ENCODE results near the gene TBC1D32. TPM values are rescaled to one million over a fixed set of nuclear protein-coding genes. Genes with fewer than 3 reads are reported as not detected.

TBC1D32 gene
- total RNA-seq, 1 donor from 2014 or later, result 8.9 TPM

- H3K36me3 ChIP-seq (ENCODE audit: insufficient read depth, low read length), result no peaks in the 10 kb centered on the region
- no peaks in the 10 kb centered on the region for H4K20me1 ChIP-seq (ENCODE audit: insufficient read depth, low read length)
- H3K36me3 Mint-ChIP-seq (ENCODE audit: low read depth, unreplicated experiment), result peaks cover 8% of the 10 kb centered on the region
- no peaks in the 10 kb centered on the region for H3K9me3 ChIP-seq (ENCODE audit: insufficient read depth, low read depth, low read length)
- H3K79me2 ChIP-seq (ENCODE audit: insufficient read depth, low read length), result no peaks in the 10 kb centered on the region
- DNase-seq (ENCODE audit: low read depth) (no peak), FAIRE-seq (no peak)
- no peak overlapping the region for H3K27ac ChIP-seq (ENCODE audit: low read depth, low read length)
- H3K4me1 ChIP-seq (ENCODE audit: insufficient read depth, low read length), result no peaks in the 10 kb centered on the region
- H3K4me3 Mint-ChIP-seq (ENCODE audit: unreplicated experiment), result no peak overlapping the region
- H2AFZ ChIP-seq (ENCODE audit: low read depth, low read length), result no peak overlapping the region
- H3K27ac Mint-ChIP-seq (ENCODE audit: unreplicated experiment), result no peak overlapping the region
- no peak overlapping the region for H3K4me2 ChIP-seq (ENCODE audit: low read length)
- H3K4me3 ChIP-seq (ENCODE audit: insufficient read depth, low read depth, low read length), result no peak overlapping the region
- H3K9me3 Mint-ChIP-seq (ENCODE audit: unreplicated experiment), result no peaks in the 10 kb centered on the region
- H3K27me3 Mint-ChIP-seq (ENCODE audit: low read depth, unreplicated experiment), result no peaks in the 10 kb centered on the region
- no peaks in the 10 kb centered on the region for H3K27me3 ChIP-seq (ENCODE audit: insufficient read depth, low read length)
- peaks cover 2% of the 10 kb centered on the region for H3K4me1 Mint-ChIP-seq (ENCODE audit: low read depth, unreplicated experiment)
- H3K9ac ChIP-seq (ENCODE audit: low read length), result no peak overlapping the region
- TF ChIP-seq EZH2 (IDR thresholded peaks at IDR 0.05; ENCODE audit: insufficient read depth, low read length), result no peak
- no peak for TF ChIP-seq CTCF (IDR thresholded peaks at IDR 0.05; ENCODE audit: insufficient read depth, low read depth, low read length)
Observed at GRCh38 chr6:121235386-121235785, 98.9 kb downstream of the TBC1D32 start.

GRCh38 chr6:121223930-121224329 lies 110.3 kb downstream of the TBC1D32 start:
- Histone ChIP-seq H2AFZ (ENCODE audit: low read depth, low read length) (no peak overlapping the region), H3K79me2 (ENCODE audit: insufficient read depth, low read length) (no peaks in the 10 kb centered on the region), H3K9me3 (ENCODE audit: insufficient read depth, low read depth, low read length) (no peaks in the 10 kb centered on the region), H3K27ac (ENCODE audit: low read depth, low read length) (no peak overlapping the region), H3K4me1 (ENCODE audit: insufficient read depth, low read length) (no peaks in the 10 kb centered on the region), H3K36me3 (ENCODE audit: insufficient read depth, low read length) (no peaks in the 10 kb centered on the region), H3K4me3 (ENCODE audit: insufficient read depth, low read depth, low read length) (no peak overlapping the region), H3K27me3 (ENCODE audit: insufficient read depth, low read length) (no peaks in the 10 kb centered on the region), H4K20me1 (ENCODE audit: insufficient read depth, low read length) (no peaks in the 10 kb centered on the region), H3K9ac (ENCODE audit: low read length) (no peak overlapping the region), H3K4me2 (ENCODE audit: low read length) (no peak overlapping the region)
- H3K27me3 Mint-ChIP-seq (ENCODE audit: low read depth, unreplicated experiment), result no peaks in the 10 kb centered on the region
- H3K4me3 Mint-ChIP-seq (ENCODE audit: unreplicated experiment), result no peak overlapping the region
- FAIRE-seq (no peak), DNase-seq (ENCODE audit: low read depth) (no peak)
- H3K27ac Mint-ChIP-seq (ENCODE audit: unreplicated experiment), result no peak overlapping the region
- H3K9me3 Mint-ChIP-seq (ENCODE audit: unreplicated experiment), result no peaks in the 10 kb centered on the region
- no peaks in the 10 kb centered on the region for H3K36me3 Mint-ChIP-seq (ENCODE audit: low read depth, unreplicated experiment)
- no peaks in the 10 kb centered on the region for H3K4me1 Mint-ChIP-seq (ENCODE audit: low read depth, unreplicated experiment)
- TF ChIP-seq CTCF (IDR thresholded peaks at IDR 0.05; ENCODE audit: insufficient read depth, low read depth, low read length) (no peak), EZH2 (IDR thresholded peaks at IDR 0.05; ENCODE audit: insufficient read depth, low read length) (no peak)

- Histone ChIP-seq H2AFZ (ENCODE audit: low read depth, low read length) (no peak overlapping the region), H3K4me2 (ENCODE audit: low read length) (no peak overlapping the region), H3K9me3 (ENCODE audit: insufficient read depth, low read depth, low read length) (no peaks in the 10 kb centered on the region), H3K36me3 (ENCODE audit: insufficient read depth, low read length) (no peaks in the 10 kb centered on the region), H4K20me1 (ENCODE audit: insufficient read depth, low read length) (no peaks in the 10 kb centered on the region), H3K27ac (ENCODE audit: low read depth, low read length) (no peak overlapping the region), H3K9ac (ENCODE audit: low read length) (no peak overlapping the region), H3K79me2 (ENCODE audit: insufficient read depth, low read length) (no peaks in the 10 kb centered on the region), H3K4me3 (ENCODE audit: insufficient read depth, low read depth, low read length) (no peak overlapping the region), H3K27me3 (ENCODE audit: insufficient read depth, low read length) (no peaks in the 10 kb centered on the region), H3K4me1 (ENCODE audit: insufficient read depth, low read length) (no peaks in the 10 kb centered on the region)
- no peak overlapping the region for H3K27ac Mint-ChIP-seq (ENCODE audit: unreplicated experiment)
- H3K27me3 Mint-ChIP-seq (ENCODE audit: low read depth, unreplicated experiment), result no peaks in the 10 kb centered on the region
- FAIRE-seq (no peak), DNase-seq (ENCODE audit: low read depth) (no peak)
- H3K4me1 Mint-ChIP-seq (ENCODE audit: low read depth, unreplicated experiment), result no peaks in the 10 kb centered on the region
- H3K36me3 Mint-ChIP-seq (ENCODE audit: low read depth, unreplicated experiment), result no peaks in the 10 kb centered on the region
- TF ChIP-seq CTCF (IDR thresholded peaks at IDR 0.05; ENCODE audit: insufficient read depth, low read depth, low read length), result no peak
- no peak for TF ChIP-seq EZH2 (IDR thresholded peaks at IDR 0.05; ENCODE audit: insufficient read depth, low read length)
- no peaks in the 10 kb centered on the region for H3K9me3 Mint-ChIP-seq (ENCODE audit: unreplicated experiment)
- H3K4me3 Mint-ChIP-seq (ENCODE audit: unreplicated experiment), result no peak overlapping the region
Observed at GRCh38 chr6:121223212-121223611, 111.1 kb downstream of the TBC1D32 start.

Measured in astrocyte (in vitro differentiated cells and primary cell).